Hepatocyte (in vitro differentiated cells): ENCODE data around the gene REV1. TPM values are rescaled to one million over a fixed set of nuclear protein-coding genes. Genes with fewer than 3 reads are reported as not detected.

Experiments used
- DNase-seq: peaks from one replicate; pipeline ENCODE4 v3.0.0-alpha.2; 2016; ENCODE audit warnings: low spot score
- H2AFZ ChIP-seq: fragments of 200-600 bp; sonication (generic); 2 replicates; pipeline ENCODE4 v1.6.0; 2016; ENCODE audit warnings: antibody characterized with exemption, mild to moderate bottlenecking
- H3K27ac ChIP-seq: fragments of 200-600 bp; sonication (generic); 2 replicates; pipeline ENCODE4 v1.5.1; 2016; ENCODE audit warnings: mild to moderate bottlenecking
- H3K27me3 ChIP-seq: fragments of 200-600 bp; sonication (generic); 2 replicates; pipeline ENCODE4 v1.6.1; 2016
- H3K36me3 ChIP-seq: fragments of 200-600 bp; sonication (generic); replicated peaks from 2 replicates; pipeline ENCODE4 v1.5.1; 2016; ENCODE audit warnings: low read depth; ENCODE audit not compliant: insufficient read depth
- H3K4me1 ChIP-seq: fragments of 200-600 bp; sonication (generic); 2 replicates; pipeline ENCODE4 v1.5.1; 2016; ENCODE audit warnings: mild to moderate bottlenecking, moderate library complexity; ENCODE audit not compliant: insufficient read depth
- H3K4me2 ChIP-seq: fragments of 200-600 bp; sonication (generic); 2 replicates; pipeline ENCODE4 v1.6.0; 2016
- H3K4me3 ChIP-seq: fragments of 200-600 bp; sonication (generic); 2 replicates; pipeline ENCODE4 v1.5.1; 2016; ENCODE audit warnings: mild to moderate bottlenecking
- H3K79me2 ChIP-seq: fragments of 200-600 bp; sonication (generic); 2 replicates; pipeline ENCODE4 v1.6.0; 2017; ENCODE audit warnings: mild to moderate bottlenecking
- H3K9me2 ChIP-seq: fragments of 200-600 bp; sonication (generic); replicated peaks from 2 replicates; pipeline ENCODE4 v1.6.0; 2017; ENCODE audit warnings: mild to moderate bottlenecking; ENCODE audit not compliant: insufficient read depth
- H3K9me3 ChIP-seq: fragments of 200-600 bp; sonication (generic); 2 replicates; pipeline ENCODE4 v1.5.1; 2016; ENCODE audit warnings: low read depth, mild to moderate bottlenecking
- H4K20me1 ChIP-seq: fragments of 200-600 bp; sonication (generic); 2 replicates; pipeline ENCODE4 v1.6.0; 2016; ENCODE audit warnings: mild to moderate bottlenecking; ENCODE audit not compliant: insufficient read depth, poor library complexity, severe bottlenecking
- CTCF ChIP-seq: fragments of 200-600 bp; sonication (generic); IDR thresholded peaks from 2 replicates; pipeline ENCODE4 v1.5.1; 2016; ENCODE audit warnings: antibody characterized with exemption, mild to moderate bottlenecking; ENCODE audit not compliant: poor library complexity
- EZH2 ChIP-seq: fragments of 200-600 bp; sonication (generic); IDR thresholded peaks from 2 replicates; pipeline ENCODE4 v1.6.1; 2016; ENCODE audit warnings: antibody characterized with exemption, mild to moderate bottlenecking, borderline replicate concordance
- EZH2phosphoT487 ChIP-seq: fragments of 200-600 bp; sonication (generic); IDR thresholded peaks from one replicate; pipeline ENCODE4 v1.6.1; 2018; ENCODE audit warnings: antibody characterized with exemption, mild to moderate bottlenecking, low read depth, moderate library complexity; ENCODE audit not compliant: unreplicated experiment, severe bottlenecking
- WGBS: methylation state at CpG from one replicate; pipeline ENCODE4 v1.1.6; 2016; ENCODE audit warnings: low lambda C conversion rate; ENCODE audit errors: missing lambda C conversion rate; 5-methylcytosine and 5-hydroxymethylcytosine counted together
- polyA plus RNA-seq: library from polyadenylated mRNA; unstranded; fragments of >200 nt; fragmentation: Nextera tagmentation; extraction: Ambion mirVana; gene quantifications from 2 replicates; pipeline ENCODE4 v1.2.1, GENCODE V29; 2016
- total RNA-seq: library from RNA; depleted of rRNA; stranded (reverse); fragments of >200 nt; gene quantifications from 2 replicates; pipeline ENCODE4 v1.2.3, GENCODE V29; 2014

The REV1 gene
- total and polyA plus RNA-seq, 2 experiments from 2014 or later: 25.9 to 31.2 TPM

GRCh38 chr2:99431587-99432275, 58.1 kb downstream of the REV1 start:
- TF ChIP-seq CTCF (no peak), EZH2 (no peak), EZH2phosphoT487 (no peak)
- no peaks in the 10 kb centered on the region for H4K20me1 ChIP-seq
- no peak overlapping the region for H3K4me3 ChIP-seq
- no peaks in the 10 kb centered on the region for H3K36me3 ChIP-seq
- H3K4me1 ChIP-seq: no peaks in the 10 kb centered on the region
- no peak for DNase-seq
- H3K27me3 ChIP-seq: no peaks in the 10 kb centered on the region
- H2AFZ ChIP-seq: no peak overlapping the region
- WGBS: 94% methylated on average over 12 of the region's 12 CpGs
- H3K9me3 ChIP-seq: no peaks in the 10 kb centered on the region
- no peak overlapping the region for H3K4me2 ChIP-seq
- H3K9me2 ChIP-seq: no peaks in the 10 kb centered on the region
- peak overlapping the region; percentile 43 for H3K27ac ChIP-seq
- no peaks in the 10 kb centered on the region for H3K79me2 ChIP-seq

- Histone ChIP-seq H3K9me2 (no peaks in the 10 kb centered on the region), H2AFZ (no peak overlapping the region), H3K36me3 (no peaks in the 10 kb centered on the region), H3K27me3 (no peaks in the 10 kb centered on the region), H3K27ac (peak overlapping the region; percentile 43), H3K9me3 (no peaks in the 10 kb centered on the region), H3K4me1 (no peaks in the 10 kb centered on the region), H3K79me2 (no peaks in the 10 kb centered on the region), H3K4me2 (peak overlapping the region; percentile 17), H4K20me1 (no peaks in the 10 kb centered on the region), H3K4me3 (no peak overlapping the region)
- 65% methylated on average over 4 of the region's 4 CpGs for WGBS
- DNase-seq: no peak
- no peak for TF ChIP-seq EZH2phosphoT487
- TF ChIP-seq CTCF: no peak
Observed at GRCh38 chr2:99430614-99431291, 59.1 kb downstream of the REV1 start.

GRCh38 chr2:99425022-99425421, 64.8 kb downstream of the REV1 start:
- TF ChIP-seq EZH2 (no peak), EZH2phosphoT487 (no peak), CTCF (no peak)
- H2AFZ ChIP-seq: no peak overlapping the region
- no peaks in the 10 kb centered on the region for H3K79me2 ChIP-seq
- H3K27ac ChIP-seq: no peak overlapping the region
- H3K9me2 ChIP-seq: no peaks in the 10 kb centered on the region
- no peaks in the 10 kb centered on the region for H3K36me3 ChIP-seq
- H3K27me3 ChIP-seq: no peaks in the 10 kb centered on the region
- H3K4me3 ChIP-seq: no peak overlapping the region
- no peak for DNase-seq
- H3K4me1 ChIP-seq: no peaks in the 10 kb centered on the region
- no peaks in the 10 kb centered on the region for H4K20me1 ChIP-seq
- WGBS: 61% methylated on average over 2 of the region's 2 CpGs
- H3K9me3 ChIP-seq: no peaks in the 10 kb centered on the region
- no peak overlapping the region for H3K4me2 ChIP-seq
